Measurements from ENCODE around the gene MGRN1.

MGRN1 gene

DNA sequence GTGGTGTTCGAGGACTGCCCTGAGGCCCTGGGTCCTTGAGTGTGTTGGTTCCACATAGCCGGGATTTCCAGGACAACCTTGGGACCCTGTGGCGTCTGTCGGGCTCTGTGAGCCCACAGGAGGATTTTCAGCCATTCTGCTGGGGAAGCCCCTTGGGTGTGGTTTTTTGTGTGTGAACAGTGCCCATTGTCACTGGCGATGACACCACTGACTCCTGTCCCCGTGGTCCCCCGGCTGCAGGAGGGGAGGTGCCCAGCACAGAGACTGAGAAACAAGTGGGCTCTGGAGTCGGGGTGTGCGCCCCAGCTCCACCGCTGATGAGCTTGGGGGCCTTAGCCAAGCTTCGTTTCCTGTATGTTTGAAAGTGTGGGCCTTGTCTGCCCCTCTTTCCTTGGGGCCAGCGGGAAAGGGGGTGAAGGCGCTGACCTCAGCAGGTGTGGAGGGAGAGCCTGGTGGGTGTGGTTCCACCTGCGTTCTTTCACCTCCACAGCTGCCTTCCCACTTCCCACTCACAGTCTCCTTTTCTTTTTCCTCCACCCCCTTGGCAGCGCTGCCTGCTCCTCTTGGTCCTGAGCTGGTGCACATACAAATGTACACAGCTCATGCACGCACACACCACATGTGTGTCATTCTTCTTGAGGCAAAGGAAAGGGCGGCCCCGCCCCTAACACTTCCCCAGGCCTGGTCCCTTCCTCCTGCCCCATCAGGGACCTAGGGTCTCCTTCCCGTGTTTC, 16.1 kb downstream of the MGRN1 start:
- no peak overlapping the region for H3K4me3 ChIP-seq (replicated peaks; ENCODE audit: low read depth, low read length)
- DNase-seq (ENCODE audit: low read depth) = no peak
- TF ChIP-seq, protein P1, sequence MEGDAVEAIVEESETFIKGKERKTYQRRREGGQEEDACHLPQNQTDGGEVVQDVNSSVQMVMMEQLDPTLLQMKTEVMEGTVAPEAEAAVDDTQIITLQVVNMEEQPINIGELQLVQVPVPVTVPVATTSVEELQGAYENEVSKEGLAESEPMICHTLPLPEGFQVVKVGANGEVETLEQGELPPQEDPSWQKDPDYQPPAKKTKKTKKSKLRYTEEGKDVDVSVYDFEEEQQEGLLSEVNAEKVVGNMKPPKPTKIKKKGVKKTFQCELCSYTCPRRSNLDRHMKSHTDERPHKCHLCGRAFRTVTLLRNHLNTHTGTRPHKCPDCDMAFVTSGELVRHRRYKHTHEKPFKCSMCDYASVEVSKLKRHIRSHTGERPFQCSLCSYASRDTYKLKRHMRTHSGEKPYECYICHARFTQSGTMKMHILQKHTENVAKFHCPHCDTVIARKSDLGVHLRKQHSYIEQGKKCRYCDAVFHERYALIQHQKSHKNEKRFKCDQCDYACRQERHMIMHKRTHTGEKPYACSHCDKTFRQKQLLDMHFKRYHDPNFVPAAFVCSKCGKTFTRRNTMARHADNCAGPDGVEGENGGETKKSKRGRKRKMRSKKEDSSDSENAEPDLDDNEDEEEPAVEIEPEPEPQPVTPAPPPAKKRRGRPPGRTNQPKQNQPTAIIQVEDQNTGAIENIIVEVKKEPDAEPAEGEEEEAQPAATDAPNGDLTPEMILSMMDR (IDR thresholded peaks at IDR 0.05; ENCODE audit: low read length, missing control alignments) = no peak

DNA sequence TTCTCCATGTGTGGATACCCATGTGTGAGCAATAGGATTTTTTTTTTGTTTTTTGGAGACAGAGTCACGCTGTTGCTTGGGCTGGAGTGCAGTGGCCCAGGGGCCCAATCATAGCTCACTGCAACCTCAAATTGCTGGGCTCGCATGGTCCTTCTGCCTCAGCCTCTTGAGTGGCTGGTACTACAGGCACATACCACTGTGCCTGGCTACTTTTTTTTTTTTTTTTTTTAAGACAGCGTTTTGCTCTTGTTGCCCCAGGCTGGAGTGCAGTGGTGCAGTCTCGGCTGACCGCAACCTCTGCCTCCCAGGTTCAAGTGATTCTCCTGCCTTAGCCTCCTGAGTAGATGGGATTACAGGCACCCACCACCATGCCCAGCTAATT, 16.7 kb downstream of the MGRN1 start:
- DNase-seq (ENCODE audit: low read depth) = no peak
- no peak overlapping the region for H3K4me3 ChIP-seq (replicated peaks; ENCODE audit: low read depth, low read length)
- TF ChIP-seq, protein P1 (IDR thresholded peaks at IDR 0.05; ENCODE audit: low read length, missing control alignments) = no peak

GRCh38 chr16:4641895-4642294, 17.3 kb downstream of the MGRN1 start:
- TF ChIP-seq, protein P1 (IDR thresholded peaks at IDR 0.05; ENCODE audit: low read length, missing control alignments) = no peak
- DNase-seq (ENCODE audit: low read depth) = no peak
- no peak overlapping the region for H3K4me3 ChIP-seq (replicated peaks; ENCODE audit: low read depth, low read length)

DNA sequence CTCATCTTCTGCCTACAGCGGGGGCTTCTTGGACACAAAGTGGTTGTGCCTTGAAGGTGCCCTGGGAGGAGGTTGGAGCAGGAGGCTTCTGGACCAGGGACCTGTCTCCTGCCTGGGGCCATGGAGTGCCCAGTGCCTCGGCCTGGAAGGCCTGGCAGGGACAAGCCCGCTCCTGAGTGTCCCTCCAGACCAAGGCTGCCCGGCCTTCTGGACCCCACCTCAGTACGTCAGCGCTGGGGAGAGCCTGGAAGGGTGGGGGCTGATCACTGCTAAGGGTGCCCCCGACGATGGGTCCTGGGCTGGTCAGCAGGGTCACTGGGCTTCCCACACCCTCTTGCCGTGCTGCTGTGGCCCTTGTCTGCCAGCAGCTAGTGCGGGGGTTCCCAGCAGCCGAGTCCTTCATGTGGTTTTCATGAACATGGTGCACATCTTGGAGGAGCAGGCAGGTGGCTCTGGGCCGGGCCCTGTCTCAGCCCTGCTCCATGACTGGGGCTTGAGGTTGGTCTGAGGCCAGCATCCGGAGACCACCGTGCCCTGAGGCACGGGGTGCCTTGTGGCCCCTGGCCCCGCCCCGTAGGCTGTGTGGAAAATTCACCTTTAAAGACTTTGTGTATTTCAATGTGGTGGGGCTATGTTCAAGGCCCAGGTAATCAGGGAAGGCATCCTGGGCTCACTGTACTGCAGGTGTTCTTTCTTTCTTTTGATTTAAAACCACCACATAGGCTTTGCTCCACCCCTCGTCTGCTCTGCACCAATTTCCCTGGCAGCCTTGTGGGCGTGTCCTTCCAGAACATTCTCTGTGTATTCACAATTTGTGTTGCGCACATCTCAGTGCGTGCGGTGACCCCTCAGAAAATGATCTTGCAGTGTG, 22.4 kb downstream of the MGRN1 start:
- TF ChIP-seq, protein P1 (IDR thresholded peaks at IDR 0.05; ENCODE audit: low read length, missing control alignments) = no peak
- H3K4me3 ChIP-seq (replicated peaks; ENCODE audit: low read depth, low read length) = no peak overlapping the region
- no peak for DNase-seq (ENCODE audit: low read depth)

DNA sequence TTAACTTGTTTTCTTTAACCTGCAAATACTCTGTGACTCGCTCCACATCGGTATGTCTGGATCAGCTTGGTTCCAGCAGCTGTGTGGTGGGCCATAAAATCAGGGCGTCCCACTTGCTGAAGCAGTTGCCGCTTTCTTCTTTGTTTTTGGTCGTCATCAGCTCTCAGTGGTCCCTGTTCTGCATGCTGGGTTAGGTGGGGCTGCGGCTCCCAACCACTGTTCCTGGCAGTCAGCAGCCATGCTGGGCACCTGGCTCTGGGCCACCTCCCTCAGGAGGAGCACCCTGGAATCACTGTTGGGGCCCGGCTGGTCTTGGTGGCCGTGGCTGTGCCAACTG, 23.0 kb downstream of the MGRN1 start:
- H3K4me3 ChIP-seq (replicated peaks; ENCODE audit: low read depth, low read length) = no peak overlapping the region
- no peak for DNase-seq (ENCODE audit: low read depth)

DNA sequence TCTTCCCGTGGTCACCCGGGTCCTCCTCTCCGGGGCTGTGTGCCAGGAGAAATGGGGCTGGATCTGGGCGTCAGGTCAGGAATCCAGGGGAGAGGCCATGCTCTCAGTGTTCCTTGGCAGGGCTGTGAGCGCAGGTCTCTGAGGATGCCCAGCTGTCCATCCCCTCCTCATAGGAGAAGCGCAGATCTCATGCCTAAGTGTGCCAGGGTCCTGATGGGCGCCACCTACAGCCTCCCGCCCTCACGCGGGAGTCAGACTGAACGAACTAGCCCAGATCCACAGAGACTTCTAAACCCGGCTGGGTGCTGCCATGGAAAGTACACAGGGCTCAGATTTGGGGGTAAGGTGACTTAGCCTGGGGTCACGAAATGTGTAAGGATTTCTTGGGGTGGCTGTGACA, 24.3 kb downstream of the MGRN1 start:
- no peak for DNase-seq (ENCODE audit: low read depth)
- H3K4me3 ChIP-seq (replicated peaks; ENCODE audit: low read depth, low read length) = no peak overlapping the region
- TF ChIP-seq, protein P1 (IDR thresholded peaks at IDR 0.05; ENCODE audit: low read length, missing control alignments) = no peak

More for the DNA sequence above, 23.0 kb downstream of the MGRN1 start:
- TF ChIP-seq, protein P1 (IDR thresholded peaks at IDR 0.05; ENCODE audit: low read length, missing control alignments) = no peak

Data from fibroblast of pulmonary artery (primary cell).